Activated T-helper 17 cell treated with anti-CD3 and anti-CD28 coated beads, Interleukin-2, amount 50 U/mL, for 72 hours (primary cell): ENCODE results near the gene ARIH1. TPM values are rescaled to one million over a fixed set of nuclear protein-coding genes. Genes with fewer than 3 reads are reported as not detected.
A peak's percentile ranks its signal among the peaks of the same experiment; 100 is the strongest.

ENCODE experiments used
- ATAC-seq: fragments of 150-1000 bp; cut with Tn5 transposase; replicated peaks from 2 replicates; pipeline ENCODE4 v1.10.0; 2021; ENCODE audit warnings: mild to moderate bottlenecking, moderate library complexity
- H3K27ac Mint-ChIP-seq: one replicate; pipeline ENCODE4 v1.8.0; 2022; ENCODE audit warnings: mixed read lengths
- H3K27me3 Mint-ChIP-seq: one replicate; pipeline ENCODE4 v1.8.0; 2022; ENCODE audit warnings: mixed read lengths
- H3K36me3 Mint-ChIP-seq: one replicate; pipeline ENCODE4 v1.8.0; 2022; ENCODE audit warnings: low read depth, mild to moderate bottlenecking, mixed read lengths
- H3K4me1 Mint-ChIP-seq: one replicate; pipeline ENCODE4 v1.8.0; 2022; ENCODE audit warnings: mixed read lengths
- H3K4me3 Mint-ChIP-seq: one replicate; pipeline ENCODE4 v1.8.0; 2022; ENCODE audit warnings: mild to moderate bottlenecking, mixed read lengths
- H3K9me3 Mint-ChIP-seq: one replicate; pipeline ENCODE4 v1.8.0; 2022; ENCODE audit warnings: mixed read lengths
- total RNA-seq, 2 donors: library from RNA; stranded (reverse); gene quantifications; one replicate each; pipeline ENCODE4 v1.2.3, GENCODE V29; 2022

The ARIH1 gene
- total RNA-seq, 2 donors from 2014 or later, result 140 TPM

DNA sequence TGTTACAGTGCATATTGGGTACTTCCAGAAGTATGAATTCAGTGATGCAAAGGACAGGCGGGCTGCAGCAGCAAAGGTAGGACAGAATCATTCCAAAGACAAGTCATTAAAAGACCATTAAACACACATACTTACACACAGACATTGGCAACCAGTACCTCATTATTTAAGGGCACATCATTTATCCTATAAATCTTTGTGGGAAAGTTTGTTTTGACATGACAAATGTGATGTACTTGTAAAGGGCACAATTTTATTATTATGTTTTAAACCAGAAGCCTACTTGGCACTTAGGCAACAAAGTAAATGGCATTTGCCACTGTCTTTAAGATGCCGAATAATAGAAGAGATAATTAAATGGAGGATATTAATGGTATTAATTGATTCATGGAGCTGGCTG is 22.7 kb downstream of the ARIH1 start:
- Mint-ChIP-seq H3K4me1 (peaks cover 37% of the 10 kb centered on the region), H3K4me3 (no peak overlapping the region), H3K27ac (peak overlapping the region; percentile 17), H3K9me3 (no peaks in the 10 kb centered on the region), H3K27me3 (no peaks in the 10 kb centered on the region), H3K36me3 (peaks cover 38% of the 10 kb centered on the region)
- ATAC-seq, result no peak

DNA sequence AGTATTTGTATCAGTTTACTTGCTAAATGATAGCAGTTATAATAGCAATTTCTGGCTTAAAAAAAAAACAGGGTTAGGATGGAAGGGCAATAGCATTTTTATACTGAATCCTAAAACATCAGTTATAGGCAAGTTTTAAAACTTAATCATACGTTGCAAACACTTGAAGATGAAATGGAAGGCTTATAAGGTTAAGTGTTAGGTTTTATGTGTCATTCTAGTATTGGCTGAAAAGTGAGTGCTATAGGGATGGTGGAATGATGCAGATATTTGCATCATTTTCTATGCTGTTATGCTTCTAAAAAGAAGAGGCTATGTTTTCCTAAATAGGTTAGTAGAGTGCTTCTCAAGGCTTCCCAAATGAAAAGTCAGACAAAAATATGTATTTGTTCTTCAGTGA is 23.3 kb downstream of the ARIH1 start:
- H3K27ac Mint-ChIP-seq, result peak overlapping the region; percentile 17
- no peaks in the 10 kb centered on the region for H3K9me3 Mint-ChIP-seq
- no peak for ATAC-seq
- peaks cover 38% of the 10 kb centered on the region for H3K36me3 Mint-ChIP-seq
- peaks cover 33% of the 10 kb centered on the region for H3K4me1 Mint-ChIP-seq
- no peaks in the 10 kb centered on the region for H3K27me3 Mint-ChIP-seq
- no peak overlapping the region for H3K4me3 Mint-ChIP-seq

DNA sequence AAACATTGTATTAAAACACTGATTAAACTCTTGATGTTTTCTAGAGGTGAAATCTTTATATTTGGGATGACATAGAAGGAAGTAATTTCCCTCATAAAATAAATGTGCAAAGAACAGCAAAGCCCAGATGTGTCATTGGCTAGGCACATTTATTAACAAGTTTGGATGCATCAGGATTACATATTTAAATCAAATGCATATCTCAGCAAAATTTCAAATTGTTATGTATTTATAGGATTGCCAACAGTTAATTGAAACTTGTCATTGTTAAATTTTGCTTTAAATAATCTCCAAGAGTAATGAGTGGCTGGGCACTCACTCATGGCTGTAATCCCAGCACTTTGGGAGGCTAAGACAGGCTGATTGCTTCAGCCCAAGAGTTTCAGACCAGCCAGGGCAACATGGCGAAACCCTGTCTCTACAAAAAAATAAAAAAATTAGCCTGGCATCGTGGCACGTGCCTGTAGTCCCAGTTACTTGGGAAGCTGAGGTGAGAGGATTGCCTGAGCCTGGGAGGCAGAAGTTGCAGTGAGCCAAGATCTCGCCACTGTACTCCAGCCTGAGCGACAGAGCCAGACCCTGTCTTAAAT is 28.2 kb downstream of the ARIH1 start:
- H3K4me1 Mint-ChIP-seq, result peaks cover 25% of the 10 kb centered on the region
- no peak overlapping the region for H3K27ac Mint-ChIP-seq
- H3K9me3 Mint-ChIP-seq, result no peaks in the 10 kb centered on the region
- ATAC-seq, result no peak
- H3K4me3 Mint-ChIP-seq, result no peak overlapping the region
- H3K36me3 Mint-ChIP-seq, result peaks cover 35% of the 10 kb centered on the region
- no peaks in the 10 kb centered on the region for H3K27me3 Mint-ChIP-seq

DNA sequence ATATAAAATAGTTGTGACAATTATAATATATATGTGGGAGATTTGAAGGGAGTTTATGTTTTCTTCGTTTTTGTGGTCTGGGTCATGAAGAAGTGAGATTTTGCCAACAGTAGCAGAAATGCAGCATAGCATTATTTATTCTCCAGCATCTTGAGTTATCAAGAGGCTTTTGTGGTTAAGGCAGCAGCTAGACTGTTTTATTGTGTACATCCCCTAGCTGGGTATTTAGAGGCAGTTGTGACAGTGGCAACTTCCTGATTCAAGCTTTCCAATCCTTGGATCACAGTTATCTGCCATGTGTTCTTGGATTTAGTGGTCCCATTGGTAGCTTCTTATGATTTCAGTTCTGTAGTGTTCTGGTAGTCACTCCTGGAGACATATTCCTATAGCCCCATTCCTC is 29.0 kb downstream of the ARIH1 start:
- peaks cover 21% of the 10 kb centered on the region for H3K4me1 Mint-ChIP-seq
- peaks cover 27% of the 10 kb centered on the region for H3K36me3 Mint-ChIP-seq
- H3K9me3 Mint-ChIP-seq, result no peaks in the 10 kb centered on the region
- no peaks in the 10 kb centered on the region for H3K27me3 Mint-ChIP-seq
- H3K27ac Mint-ChIP-seq, result peak overlapping the region; percentile 67
- ATAC-seq, result no peak
- no peak overlapping the region for H3K4me3 Mint-ChIP-seq

DNA sequence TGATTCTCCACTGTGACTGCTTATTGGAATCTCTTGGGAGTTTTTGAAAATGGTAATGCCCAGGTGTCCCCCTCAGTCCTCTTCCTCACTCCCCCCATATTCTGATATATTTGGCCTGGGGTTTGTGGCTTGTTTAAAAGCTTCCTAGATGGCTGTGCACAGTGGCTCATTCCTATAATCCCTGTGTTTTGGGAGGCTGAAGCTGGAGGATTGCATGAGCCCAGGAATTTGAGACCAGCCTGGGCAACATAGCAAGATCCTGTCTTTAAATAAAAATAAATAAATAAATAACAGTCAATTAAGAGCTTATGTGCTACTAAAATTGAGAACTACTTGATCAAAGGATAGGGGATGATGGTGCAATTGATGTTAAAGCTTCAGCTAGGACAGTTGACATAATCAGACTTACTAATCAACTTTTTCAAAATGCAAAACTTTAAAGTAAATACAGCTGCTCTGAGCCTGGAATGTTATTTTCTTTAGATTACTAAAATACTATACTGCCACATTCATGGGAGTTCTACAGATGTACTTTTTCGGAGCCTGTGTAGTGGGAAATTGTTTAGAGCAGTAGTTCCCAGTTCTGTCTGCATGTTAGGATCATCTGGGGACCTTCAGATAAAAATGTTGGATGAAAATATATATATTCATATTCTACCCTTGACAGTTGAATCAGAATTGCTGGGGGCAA is 33.4 kb downstream of the ARIH1 start:
- ATAC-seq, result no peak
- no peaks in the 10 kb centered on the region for H3K36me3 Mint-ChIP-seq
- no peaks in the 10 kb centered on the region for H3K9me3 Mint-ChIP-seq
- no peak overlapping the region for H3K27ac Mint-ChIP-seq
- no peak overlapping the region for H3K4me3 Mint-ChIP-seq
- peaks cover 33% of the 10 kb centered on the region for H3K4me1 Mint-ChIP-seq
- no peaks in the 10 kb centered on the region for H3K27me3 Mint-ChIP-seq

DNA sequence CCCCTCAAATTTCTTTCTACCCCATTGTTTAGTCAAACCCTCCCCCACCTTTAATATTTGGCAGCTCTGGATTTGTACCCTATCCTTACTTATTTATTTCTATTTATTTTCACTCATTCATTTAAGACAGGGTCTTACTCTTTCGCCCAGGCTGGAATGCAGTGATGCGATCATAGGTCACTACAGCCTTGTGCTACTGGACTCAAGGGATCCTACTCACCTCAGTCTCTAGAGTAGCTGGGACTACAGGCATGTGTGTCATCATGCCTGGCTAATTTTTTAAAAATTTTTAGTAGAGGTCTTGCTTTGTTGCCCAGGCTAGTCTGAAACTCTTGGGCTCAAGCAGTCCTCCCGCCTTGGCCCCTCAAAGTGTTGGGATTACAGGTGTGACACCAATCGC is 35.4 kb downstream of the ARIH1 start:
- H3K9me3 Mint-ChIP-seq, result no peaks in the 10 kb centered on the region
- no peak overlapping the region for H3K27ac Mint-ChIP-seq
- no peak overlapping the region for H3K4me3 Mint-ChIP-seq
- no peak for ATAC-seq
- no peaks in the 10 kb centered on the region for H3K36me3 Mint-ChIP-seq
- H3K27me3 Mint-ChIP-seq, result no peaks in the 10 kb centered on the region
- peaks cover 22% of the 10 kb centered on the region for H3K4me1 Mint-ChIP-seq

DNA sequence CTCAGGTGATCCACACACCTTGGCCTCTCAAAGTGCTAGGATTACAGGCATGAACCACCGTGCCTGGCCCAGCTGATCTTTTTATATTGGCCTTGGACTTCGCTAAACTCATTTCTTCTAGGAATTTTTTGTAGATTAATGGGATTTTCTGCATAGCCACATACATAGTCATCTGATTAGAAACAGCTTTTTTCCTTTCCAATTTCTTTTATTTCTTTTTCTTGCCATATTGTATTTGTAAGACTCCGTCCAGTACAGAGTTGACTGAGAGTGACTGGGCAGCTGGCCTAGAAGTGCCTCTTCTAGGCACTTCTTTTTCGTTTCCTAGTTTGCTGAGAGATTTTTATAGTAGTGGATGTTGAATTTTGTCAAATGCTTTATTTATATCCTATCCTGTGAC is 37.4 kb downstream of the ARIH1 start:
- ATAC-seq, result no peak
- H3K27me3 Mint-ChIP-seq, result no peaks in the 10 kb centered on the region
- H3K4me3 Mint-ChIP-seq, result no peak overlapping the region
- no peak overlapping the region for H3K27ac Mint-ChIP-seq
- no peaks in the 10 kb centered on the region for H3K36me3 Mint-ChIP-seq
- H3K4me1 Mint-ChIP-seq, result peaks cover 29% of the 10 kb centered on the region
- H3K9me3 Mint-ChIP-seq, result no peaks in the 10 kb centered on the region

DNA sequence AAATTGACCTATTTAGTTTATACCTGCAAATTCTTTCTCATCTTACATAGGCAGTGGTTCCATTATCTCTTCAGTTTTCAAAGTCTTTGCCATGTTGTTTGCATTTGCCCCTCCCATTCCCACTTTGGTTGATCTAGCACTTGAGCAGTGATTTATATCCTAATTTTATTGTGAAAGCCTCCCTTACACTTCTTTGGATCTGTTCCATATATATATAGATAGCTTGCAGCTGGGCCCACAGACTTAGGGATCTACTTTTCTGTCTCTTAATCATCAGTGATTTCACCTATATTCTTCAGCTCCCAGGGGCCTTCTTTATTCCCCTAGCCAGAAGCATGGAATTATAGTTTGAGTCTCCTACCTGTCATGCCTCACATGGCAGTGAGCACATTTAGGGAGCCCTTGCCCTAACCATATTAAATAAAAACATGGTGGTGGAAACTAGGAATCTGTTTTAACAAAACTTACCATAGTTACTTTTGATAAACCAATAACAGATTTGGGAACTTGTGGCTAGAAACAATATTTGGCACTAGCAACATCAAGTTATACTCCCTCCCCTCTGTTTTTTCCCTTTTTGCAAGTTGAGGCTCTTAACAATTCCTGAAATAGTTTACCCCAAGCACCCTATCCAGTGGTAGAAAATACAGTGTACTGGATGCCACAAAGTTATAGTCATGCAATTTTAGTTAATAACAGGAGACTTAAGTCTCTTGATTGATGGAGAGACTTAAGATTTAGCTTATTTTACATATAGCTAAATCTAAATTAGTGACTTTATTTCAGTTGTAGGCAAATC is 41.7 kb downstream of the ARIH1 start:
- peak overlapping the region; percentile 29 for H3K27ac Mint-ChIP-seq
- H3K4me1 Mint-ChIP-seq, result peaks cover 30% of the 10 kb centered on the region
- no peak for ATAC-seq
- no peaks in the 10 kb centered on the region for H3K27me3 Mint-ChIP-seq
- H3K9me3 Mint-ChIP-seq, result no peaks in the 10 kb centered on the region
- H3K36me3 Mint-ChIP-seq, result peaks cover 19% of the 10 kb centered on the region
- H3K4me3 Mint-ChIP-seq, result no peak overlapping the region

DNA sequence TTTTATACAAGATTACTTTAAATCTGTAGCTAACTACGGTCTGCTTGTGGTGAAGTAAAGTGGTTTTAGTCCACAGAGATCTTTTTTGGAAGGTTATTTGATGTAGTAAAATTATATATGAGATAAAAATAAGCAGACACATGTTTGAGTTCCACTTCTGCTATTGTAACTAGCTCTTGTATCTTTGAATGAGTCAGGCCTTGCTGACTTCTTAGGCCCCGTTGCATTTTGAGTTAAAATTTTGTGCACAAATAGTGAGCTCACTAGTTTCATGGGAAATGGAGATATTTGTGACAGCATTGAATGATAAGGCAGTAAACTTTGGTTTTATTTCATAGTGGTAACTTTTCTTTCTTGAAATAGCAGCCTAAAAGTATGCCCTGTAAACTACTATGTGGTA is 42.6 kb downstream of the ARIH1 start:
- H3K27me3 Mint-ChIP-seq, result no peaks in the 10 kb centered on the region
- peaks cover 29% of the 10 kb centered on the region for H3K36me3 Mint-ChIP-seq
- H3K9me3 Mint-ChIP-seq, result no peaks in the 10 kb centered on the region
- H3K4me1 Mint-ChIP-seq, result peaks cover 29% of the 10 kb centered on the region
- peak overlapping the region; percentile 29 for H3K27ac Mint-ChIP-seq
- ATAC-seq, result peak; percentile 50
- no peak overlapping the region for H3K4me3 Mint-ChIP-seq

DNA sequence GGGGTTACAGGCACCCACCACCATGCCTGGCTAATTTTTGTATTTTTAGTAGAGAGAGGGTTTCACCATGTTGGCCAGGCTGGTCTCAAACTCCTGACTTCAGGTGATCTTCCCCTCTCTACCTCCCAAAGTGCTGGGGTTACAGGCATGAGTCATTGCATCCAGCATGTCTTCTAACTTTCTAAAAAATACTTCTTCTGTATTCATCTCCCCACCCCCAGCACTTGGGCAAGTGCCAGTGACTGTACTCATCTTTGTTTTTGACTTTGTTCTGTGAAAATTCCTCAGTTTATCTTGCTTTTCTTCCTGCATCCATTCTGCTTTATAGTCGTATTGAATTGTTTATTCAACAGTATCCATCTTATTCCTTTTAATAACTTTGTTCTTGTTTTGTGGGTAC is 47.6 kb downstream of the ARIH1 start:
- Mint-ChIP-seq H3K9me3 (no peaks in the 10 kb centered on the region), H3K27ac (peak overlapping the region; percentile 24), H3K36me3 (peaks cover 57% of the 10 kb centered on the region), H3K4me3 (no peak overlapping the region), H3K4me1 (peaks cover 17% of the 10 kb centered on the region), H3K27me3 (no peaks in the 10 kb centered on the region)
- no peak for ATAC-seq

DNA sequence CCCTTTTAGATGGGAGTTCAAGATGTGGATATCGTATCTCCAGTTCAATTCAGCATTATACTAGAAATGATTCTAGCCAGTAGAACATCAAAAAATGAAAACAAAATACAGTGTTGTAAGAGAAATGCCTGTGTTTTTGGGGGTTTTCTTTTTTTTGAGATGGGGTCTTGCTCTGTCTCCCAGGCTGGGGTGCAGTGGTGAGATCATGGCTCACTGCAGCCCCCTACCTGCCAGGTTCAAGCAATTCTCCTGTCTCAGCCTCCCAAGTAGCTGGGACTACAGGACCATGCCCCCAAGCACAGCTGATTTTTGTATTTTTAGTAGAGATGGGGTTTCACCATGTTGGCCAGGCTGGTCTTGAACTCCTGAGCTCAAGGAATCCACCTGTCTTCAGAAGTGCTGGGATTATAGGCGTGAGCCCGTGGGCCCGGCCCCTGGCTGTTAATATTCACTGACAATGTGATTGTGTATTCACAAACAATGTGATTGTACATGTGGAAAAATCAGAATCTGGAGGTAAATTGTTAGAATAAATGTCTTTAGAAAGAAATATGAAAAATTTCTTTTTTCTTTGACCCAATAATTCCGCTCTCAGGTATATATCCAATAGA is 59.0 kb downstream of the ARIH1 start:
- H3K27me3 Mint-ChIP-seq, result no peaks in the 10 kb centered on the region
- ATAC-seq, result peak; percentile 49

DNA sequence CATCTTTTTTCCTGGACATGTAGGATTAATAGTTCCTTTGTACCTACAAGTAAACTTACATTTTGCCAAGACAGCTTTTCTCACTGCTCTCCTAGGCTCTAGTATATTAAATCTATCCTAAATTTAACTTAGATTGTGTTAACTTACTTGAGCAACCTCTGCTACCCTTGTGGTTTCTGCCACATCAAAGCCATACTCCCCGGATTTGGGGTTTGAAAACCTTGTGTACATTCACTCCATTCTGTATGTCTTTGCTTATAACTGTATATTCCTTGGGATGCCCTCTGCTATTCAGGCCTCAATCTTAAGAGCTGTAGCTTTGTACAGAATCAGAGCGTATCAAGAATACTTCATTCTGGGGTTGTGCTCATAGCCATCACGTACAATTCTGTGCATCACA is 60.4 kb downstream of the ARIH1 start:
- H3K36me3 Mint-ChIP-seq, result peaks cover 5% of the 10 kb centered on the region
- no peaks in the 10 kb centered on the region for H3K27me3 Mint-ChIP-seq
- peak overlapping the region; percentile 53 for H3K27ac Mint-ChIP-seq
- peaks cover 28% of the 10 kb centered on the region for H3K4me1 Mint-ChIP-seq
- peak; percentile 64 for ATAC-seq
- H3K9me3 Mint-ChIP-seq, result no peaks in the 10 kb centered on the region
- H3K4me3 Mint-ChIP-seq, result peak overlapping the region; percentile 10

More for the DNA sequence above, 59.0 kb downstream of the ARIH1 start:
- no peaks in the 10 kb centered on the region for H3K9me3 Mint-ChIP-seq
- H3K27ac Mint-ChIP-seq, result no peak overlapping the region
- H3K4me1 Mint-ChIP-seq, result peaks cover 26% of the 10 kb centered on the region
- no peaks in the 10 kb centered on the region for H3K36me3 Mint-ChIP-seq
- H3K4me3 Mint-ChIP-seq, result no peak overlapping the region

DNA sequence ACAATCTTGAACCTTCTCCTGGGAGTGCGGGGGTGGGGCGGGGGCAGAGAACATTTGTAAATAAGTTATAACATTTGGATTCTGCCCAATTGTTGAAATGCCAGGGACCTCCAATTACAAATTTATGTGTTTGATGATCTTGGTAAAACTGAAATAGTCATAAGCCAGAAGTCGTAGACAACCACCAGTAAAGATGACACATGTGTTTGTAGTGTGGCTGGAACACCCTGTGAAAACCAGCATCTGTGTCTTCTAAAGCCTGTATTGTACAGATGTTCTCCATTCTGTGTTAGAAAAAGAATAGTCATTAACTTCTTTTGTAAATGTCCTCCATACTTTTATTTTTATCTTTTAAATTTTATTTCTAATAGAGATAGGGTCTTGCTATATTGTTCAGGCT is 61.8 kb downstream of the ARIH1 start:
- Mint-ChIP-seq H3K4me1 (peaks cover 22% of the 10 kb centered on the region), H3K4me3 (no peak overlapping the region), H3K36me3 (peaks cover 8% of the 10 kb centered on the region), H3K27me3 (no peaks in the 10 kb centered on the region), H3K27ac (no peak overlapping the region), H3K9me3 (no peaks in the 10 kb centered on the region)
- no peak for ATAC-seq

DNA sequence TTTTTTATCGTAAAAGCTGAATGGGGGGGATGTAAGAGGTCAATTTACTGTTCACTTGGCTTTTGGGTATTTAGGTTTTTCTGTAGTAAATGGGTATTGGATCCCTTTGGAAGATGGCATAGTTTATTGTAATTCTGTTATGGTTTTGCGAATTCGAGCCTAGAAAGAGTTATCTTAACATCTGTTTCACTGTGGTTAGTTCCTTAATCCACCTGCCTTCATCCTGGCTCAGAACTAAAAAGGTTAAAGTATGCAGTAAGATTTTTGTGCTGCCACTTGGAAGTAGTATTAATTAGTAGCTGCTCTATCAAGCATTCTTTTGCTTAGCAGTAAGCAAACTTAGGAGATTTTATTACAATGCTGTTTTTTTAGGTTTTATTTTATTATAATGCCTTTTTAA is 62.4 kb downstream of the ARIH1 start:
- H3K27ac Mint-ChIP-seq, result no peak overlapping the region
- no peak for ATAC-seq
- H3K4me3 Mint-ChIP-seq, result no peak overlapping the region
- H3K9me3 Mint-ChIP-seq, result no peaks in the 10 kb centered on the region
- peaks cover 8% of the 10 kb centered on the region for H3K36me3 Mint-ChIP-seq
- H3K27me3 Mint-ChIP-seq, result no peaks in the 10 kb centered on the region
- H3K4me1 Mint-ChIP-seq, result peaks cover 23% of the 10 kb centered on the region
